GM23248 (cell line): Measurements from ENCODE around the gene SLIT3.

Experiments
- EZH2 ChIP-seq: fragments of 200-600 bp; sonication (generic); IDR thresholded peaks from 2 replicates; pipeline ENCODE4 v1.6.1; 2018; ENCODE audit warnings: antibody characterized with exemption, mild to moderate bottlenecking; ENCODE audit not compliant: insufficient read depth, poor library complexity, severe bottlenecking
- EZH2phosphoT487 ChIP-seq: fragments of 200-600 bp; sonication (generic); IDR thresholded peaks from 2 replicates; pipeline ENCODE4 v1.6.1; 2018; ENCODE audit warnings: antibody characterized with exemption, moderate library complexity, mild to moderate bottlenecking, low read depth; ENCODE audit not compliant: insufficient read depth

DNA sequence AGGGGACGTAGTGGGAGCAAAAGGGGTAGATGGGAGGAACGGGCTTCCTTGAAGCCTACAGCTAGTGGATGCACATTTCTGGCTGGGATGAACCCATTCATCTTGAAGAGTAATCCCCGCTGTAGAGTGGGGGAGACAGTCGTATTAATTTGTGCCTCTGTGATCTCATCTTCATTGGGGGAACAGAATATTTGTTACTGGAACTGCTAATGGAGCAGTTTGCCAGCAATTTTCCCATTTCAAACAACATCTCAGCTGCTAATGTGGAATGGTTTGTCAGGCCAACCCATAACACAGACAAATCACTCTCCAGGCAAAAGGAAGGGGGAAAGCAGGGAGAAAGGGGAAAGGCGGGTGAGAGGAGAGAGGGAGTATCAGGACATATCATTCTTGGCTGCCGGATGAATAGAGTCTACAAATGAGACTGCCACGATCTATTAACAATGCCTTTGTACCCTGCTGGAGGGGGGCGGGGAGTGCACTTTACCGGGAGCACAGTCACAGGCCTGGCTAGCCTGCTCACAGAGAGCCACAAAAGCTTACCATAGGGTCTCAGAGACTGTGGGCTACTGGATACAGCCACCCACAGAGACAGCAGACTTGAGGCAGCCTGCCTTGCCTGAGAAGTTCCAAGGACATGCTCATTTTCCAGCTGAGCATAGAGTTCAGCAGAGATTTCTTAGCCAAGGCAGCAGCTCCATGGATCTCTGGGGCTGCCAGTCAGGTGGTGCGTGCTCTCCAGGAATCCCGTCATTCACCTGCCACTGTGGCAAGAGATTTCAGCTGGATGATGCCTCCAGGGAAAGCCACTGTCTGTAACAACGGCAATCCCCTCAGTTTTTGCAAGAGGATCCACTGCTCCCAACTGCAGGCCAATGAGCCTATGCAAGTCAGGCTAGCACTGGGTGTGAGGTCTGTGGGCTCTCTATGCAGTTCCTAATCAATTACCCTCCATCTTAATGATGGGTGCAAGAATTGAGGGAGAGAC lies 504.1 kb downstream of the SLIT3 start:
- TF ChIP-seq EZH2 = no peak
- TF ChIP-seq EZH2phosphoT487 = no peak
